NCI-H1092 (cell line): ENCODE data around the gene CPNE7.
A peak's percentile ranks its signal among the peaks of the same experiment; 100 is the strongest.
"Not testable (repeated sequence)": the region's sequence is repeated elsewhere in the genome, so short reads cannot be mapped to it uniquely, and the experiment has no call there.

ENCODE experiments used
- DNase-seq: peaks from one replicate; lab custom pipeline; 2025; lab: John Stamatoyannopoulos, UW

Gene CPNE7

DNA sequence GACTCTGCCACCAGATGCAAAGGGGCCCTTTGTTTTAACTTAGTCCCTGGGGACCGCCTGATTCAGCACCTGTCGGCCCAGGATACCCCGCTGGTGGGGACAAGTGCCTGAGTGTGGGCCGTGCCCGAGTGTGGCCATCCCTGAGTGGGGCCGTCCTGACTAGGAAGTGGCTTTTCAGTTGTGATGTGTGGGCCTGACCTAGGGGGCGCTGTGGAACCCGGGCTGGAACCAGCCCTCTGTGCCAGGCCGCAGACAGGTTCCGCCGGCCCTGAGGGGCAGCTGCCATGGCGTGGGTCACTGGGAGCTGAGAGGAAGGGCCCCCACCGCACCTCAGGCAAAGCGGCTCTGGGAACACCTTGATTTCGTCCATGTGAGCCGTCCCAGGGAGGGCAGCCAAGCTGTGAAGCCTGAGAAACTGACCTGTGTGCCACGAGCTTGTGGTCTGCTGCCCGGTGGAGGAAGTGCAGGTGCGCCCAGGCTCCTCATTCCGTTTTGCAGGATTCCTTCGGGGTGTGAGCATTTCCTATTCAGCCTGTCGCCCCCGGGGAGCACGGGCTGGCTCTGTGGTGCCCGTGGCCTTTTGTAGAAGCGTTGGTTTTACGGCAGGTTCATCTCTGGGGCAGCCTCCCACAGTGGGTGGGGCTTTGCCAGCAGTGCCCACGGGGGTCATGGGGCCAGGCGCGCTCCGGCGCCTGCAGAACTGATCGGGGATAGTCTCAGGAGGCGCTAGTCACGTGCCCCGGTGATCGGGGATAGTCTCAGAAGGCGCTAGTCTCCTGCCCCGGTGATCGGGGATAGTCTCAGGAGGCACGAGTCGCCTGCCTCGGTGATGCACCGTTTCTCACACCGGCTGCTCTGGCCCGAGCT is 9.8 kb upstream of the CPNE7 start:
- DNase-seq: no peak

DNA sequence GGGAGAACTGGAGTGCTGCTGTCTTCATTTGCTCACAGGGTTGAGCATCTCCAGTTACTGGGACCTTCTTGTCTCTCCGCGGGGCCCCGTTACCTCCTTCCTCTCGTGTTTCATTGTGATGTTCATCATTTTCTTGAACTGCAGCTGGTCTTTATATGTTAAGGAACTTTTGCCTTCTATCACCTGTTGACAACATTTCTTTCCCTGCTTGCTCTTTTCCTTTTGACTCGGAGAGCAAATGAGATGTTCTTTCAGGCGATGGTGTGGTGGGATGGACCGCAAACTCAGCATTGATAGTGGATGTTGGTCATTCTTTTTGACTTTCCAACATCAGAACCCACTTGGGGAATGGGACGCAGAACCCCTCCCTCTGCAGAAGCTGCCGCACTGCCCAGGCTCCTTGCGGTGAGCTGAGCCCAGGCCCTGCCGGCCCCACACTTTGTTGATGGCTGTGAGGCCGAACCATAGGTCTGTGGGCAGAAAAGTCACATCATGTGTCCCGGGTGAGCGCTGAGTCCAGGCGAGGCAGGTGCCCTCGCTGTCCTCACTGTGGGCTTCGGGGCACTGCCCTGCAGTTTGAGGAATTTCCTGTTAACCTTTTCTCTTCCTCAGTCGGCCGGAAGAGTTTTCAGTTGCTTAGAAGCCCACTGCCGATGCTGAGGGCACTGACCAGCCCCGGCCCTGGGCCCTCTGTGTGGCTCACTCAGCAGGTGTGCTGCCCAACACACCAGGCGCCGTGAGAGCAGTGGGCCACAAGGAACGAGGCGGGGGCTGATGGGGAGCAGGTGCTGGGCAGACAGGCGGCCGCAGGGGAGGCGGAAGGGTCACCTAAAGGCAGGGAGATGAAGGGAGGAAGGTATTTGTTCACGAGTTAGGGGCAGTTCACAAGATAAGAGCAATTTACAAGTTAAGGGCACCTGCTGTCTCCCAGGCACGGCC is 7.6 kb upstream of the CPNE7 start:
- DNase-seq: no peak

DNA sequence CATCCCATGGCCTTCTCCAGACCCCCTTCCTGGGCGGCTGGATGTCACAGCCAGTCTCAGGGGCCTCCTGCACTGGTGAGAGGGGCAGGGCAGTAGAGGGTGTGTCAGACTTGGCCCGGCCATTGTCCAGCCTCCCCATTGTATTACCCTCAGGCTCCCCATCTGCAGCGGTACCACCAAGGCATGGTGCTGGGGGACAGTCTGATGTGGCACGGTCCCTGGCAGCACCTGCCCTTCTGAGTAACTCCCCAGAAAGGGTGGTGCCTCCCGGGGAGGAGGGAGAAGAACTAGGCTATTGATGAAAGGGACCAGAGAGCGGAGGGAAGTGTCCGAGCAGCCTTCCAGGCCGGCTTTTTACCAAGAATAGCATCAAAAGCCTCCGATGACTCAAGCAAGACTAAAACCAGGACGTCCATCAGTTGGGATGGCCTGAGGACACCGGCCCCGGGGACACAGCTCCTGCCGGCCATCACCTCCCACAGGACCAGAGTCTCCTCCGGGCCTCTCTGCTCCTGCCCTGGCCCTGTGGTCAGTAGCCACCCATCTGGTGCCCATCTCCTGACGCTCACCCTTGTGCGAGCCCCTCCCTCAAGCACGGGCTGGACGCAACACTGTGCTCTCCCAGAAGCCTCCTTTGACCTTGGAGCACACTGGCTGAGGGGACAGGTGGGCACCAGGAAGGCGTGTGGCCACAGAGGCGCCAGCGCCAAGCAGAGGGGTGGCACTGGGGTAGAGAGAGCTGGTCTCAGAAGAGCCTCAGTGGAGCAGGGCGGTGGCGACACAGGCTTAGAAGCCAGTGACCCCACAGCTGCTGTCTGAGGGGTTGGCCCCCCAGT is 5.8 kb upstream of the CPNE7 start:
- no peak for DNase-seq

- DNase-seq: no peak
These were observed 5.1 kb upstream of the CPNE7 start for GRCh38 chr16:89570342-89570923.

GRCh38 chr16:89570983-89571598 is 4.5 kb upstream of the CPNE7 start:
- not testable (repeated sequence) for DNase-seq

GRCh38 chr16:89571636-89572035 is 3.9 kb upstream of the CPNE7 start:
- no peak for DNase-seq

DNA sequence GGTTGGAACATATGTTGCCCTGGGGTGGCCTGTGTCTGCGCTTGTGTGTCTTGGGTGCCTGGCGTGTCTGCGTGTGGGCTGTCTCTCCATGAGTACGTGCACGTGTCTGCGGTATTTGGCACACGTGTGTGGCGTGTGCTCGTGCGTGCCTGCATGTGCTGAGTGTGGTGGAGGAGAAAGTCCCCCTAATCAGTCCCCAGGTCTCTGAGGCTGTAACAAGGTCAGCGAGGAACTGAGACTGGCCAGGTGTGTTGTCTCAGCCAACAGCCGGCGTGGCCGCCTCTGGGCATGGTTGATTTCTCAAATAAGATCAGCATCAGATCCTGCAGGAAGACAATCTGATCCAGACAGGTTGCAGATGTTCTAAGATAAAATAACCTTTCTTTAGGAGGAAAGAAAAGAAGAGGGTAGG is 3.5 kb upstream of the CPNE7 start:
- no peak for DNase-seq

- no peak for DNase-seq
These were observed 2.9 kb upstream of the CPNE7 start for GRCh38 chr16:89572485-89573205.

- DNase-seq: no peak
These were observed 1.5 kb upstream of the CPNE7 start for GRCh38 chr16:89573826-89574680.

- DNase-seq: no peak
These were observed 794 bp upstream of the CPNE7 start for GRCh38 chr16:89574681-89575246.

- DNase-seq: no peak
These were observed 846 bp downstream of the CPNE7 start for GRCh38 chr16:89576153-89577054.

- no peak for DNase-seq
These were observed 1.6 kb downstream of the CPNE7 start for GRCh38 chr16:89577055-89577759.

DNA sequence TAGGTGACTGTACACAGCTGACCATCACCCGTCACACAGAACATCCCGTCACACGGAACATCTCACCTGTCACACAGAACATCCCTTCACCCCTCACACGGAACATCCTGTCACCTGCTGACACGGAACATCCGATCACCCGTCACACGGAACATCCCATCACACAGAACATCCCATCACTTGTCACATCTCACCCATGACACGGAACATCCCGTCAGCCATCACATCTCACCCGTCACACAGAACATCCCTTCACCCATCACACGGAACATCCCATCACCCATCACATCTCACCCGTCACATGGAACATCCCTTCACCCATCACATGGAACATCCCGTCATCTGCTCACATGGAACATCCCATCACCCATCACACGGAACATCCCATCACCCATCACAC is 3.8 kb downstream of the CPNE7 start:
- no peak for DNase-seq

- DNase-seq: no peak
These were observed 5.6 kb downstream of the CPNE7 start for GRCh38 chr16:89581045-89581695.

DNA sequence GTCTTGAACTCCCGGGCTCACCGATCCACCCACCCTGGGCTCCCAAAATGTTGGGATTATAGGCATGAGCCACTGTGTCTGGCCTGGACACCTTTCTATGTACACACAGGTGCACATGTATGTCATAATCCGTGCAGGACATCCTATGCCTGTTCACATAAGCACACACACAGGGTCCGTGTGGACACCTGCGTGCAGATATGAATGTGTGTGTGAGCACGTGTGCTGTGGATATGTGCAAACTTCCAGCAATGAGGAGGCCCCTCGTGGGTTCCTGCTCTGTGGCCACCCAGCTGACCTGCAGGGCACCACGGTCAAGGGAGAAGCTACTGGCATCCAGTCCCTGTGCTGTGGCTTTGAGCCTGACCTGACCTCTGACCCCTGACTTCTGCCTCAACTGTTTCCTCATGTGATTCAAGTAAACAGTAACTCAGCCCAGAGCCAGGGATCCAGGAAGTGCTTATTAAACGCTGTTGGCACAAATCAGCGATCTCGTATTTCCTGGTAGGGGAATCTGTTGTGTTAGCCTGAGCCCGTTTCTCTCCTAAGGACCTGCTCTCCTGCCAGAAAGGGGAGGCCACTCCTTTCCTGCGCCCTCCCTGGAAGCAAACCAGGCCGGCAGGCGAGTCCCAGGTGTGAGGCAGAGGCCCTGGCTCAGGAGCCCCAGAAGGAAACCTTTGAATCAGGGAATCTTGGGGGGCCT is 6.5 kb downstream of the CPNE7 start:
- peak; percentile 58 for DNase-seq

DNA sequence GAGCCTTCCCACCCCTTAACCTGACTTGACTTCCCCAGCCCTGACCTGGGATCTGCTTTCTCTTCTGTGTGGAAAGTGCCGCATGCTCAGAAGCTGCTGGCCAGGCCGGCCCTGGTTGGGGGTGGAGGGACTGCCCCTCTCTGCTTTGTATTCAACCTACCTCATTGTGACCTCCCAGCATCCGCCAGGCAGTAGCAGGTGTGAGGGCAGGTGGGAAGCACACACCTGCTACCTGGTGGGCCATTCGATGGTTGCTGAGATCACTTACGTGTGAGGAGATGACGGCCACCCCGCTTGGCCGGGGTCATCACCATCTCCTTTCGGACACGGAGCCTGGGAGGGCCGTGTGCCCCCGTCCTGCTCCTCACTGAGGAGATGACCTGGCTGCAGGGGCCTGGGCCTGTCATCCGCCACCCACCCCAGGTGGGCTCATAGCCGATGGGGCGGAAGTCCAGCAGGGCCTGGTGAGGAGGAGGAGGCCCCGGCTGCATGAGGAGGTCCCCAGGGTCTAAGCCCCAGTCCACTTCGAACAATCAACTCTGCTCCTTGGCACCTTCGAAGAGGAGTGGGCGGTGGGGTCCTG is 7.1 kb downstream of the CPNE7 start:
- DNase-seq: no peak
